ENCODE results near the gene DEPDC7. TPM values are rescaled to one million over a fixed set of nuclear protein-coding genes. Genes with fewer than 3 reads are reported as not detected.

The DEPDC7 gene
- total and polyA plus RNA-seq, 2 of the 8 experiments (the other 6 are each of a cell fraction or from before 2014, with no cell fraction given) = 3.1 to 7.6 TPM

DNA sequence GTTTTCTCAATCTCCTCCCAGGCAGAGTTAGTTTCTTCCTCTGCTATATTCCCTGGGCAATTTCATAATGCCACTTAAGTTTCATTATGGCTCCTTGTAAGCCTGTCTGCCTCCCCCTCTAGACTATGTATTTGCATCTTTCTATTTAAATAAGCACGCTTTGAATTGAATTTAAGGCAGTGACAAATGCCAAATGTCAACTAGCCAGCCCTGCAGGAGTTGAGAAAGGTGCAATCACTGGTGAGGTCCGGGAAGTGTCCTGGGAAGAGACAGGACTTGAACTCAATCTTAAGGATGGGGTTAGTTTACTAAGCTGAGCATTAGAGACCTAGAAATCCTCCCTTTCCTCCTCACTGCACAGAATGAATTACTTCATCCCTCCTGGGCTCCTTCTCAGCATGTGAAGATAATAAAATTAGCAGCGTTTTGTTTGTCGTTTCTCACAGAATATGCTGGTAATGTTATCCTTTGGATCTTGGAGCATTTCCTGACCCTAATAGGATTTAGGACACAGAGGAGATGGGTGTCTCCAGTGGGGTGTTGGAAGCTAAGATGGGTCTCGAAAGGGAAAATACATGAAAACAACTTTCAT is 25.3 kb downstream of the DEPDC7 start (continued):
- TF ChIP-seq HDAC2 (IDR thresholded peaks at IDR 0.05; ENCODE audit: borderline replicate concordance in 1 of 2, low read depth in 2 of 2, low read length in 2 of 2) (no peak), CHD1 (IDR thresholded peaks at IDR 0.05; ENCODE audit: low read depth, low read length) (no peak), RXRA (IDR thresholded peaks at IDR 0.05; ENCODE audit: insufficient read depth, low read depth, low read length) (no peak), MAFK (IDR thresholded peaks at IDR 0.05; ENCODE audit: low read depth, low read length) (no peak), JUND (IDR thresholded peaks at IDR 0.05; ENCODE audit: low read length) (no peak), EP300 (IDR thresholded peaks at IDR 0.05; ENCODE audit: borderline replicate concordance in 1 of 2, low read depth in 2 of 2, low read length in 2 of 2) (no peak), RBBP5 (IDR thresholded peaks at IDR 0.05; ENCODE audit: borderline replicate concordance, low read depth, low read length) (no peak)
- TF ChIP-seq, protein P1, sequence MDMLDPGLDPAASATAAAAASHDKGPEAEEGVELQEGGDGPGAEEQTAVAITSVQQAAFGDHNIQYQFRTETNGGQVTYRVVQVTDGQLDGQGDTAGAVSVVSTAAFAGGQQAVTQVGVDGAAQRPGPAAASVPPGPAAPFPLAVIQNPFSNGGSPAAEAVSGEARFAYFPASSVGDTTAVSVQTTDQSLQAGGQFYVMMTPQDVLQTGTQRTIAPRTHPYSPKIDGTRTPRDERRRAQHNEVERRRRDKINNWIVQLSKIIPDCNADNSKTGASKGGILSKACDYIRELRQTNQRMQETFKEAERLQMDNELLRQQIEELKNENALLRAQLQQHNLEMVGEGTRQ (IDR thresholded peaks at IDR 0.05; ENCODE audit: low read length) = no peak
- TF ChIP-seq, protein P2, sequence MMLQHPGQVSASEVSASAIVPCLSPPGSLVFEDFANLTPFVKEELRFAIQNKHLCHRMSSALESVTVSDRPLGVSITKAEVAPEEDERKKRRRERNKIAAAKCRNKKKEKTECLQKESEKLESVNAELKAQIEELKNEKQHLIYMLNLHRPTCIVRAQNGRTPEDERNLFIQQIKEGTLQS (IDR thresholded peaks at IDR 0.05; ENCODE audit: insufficient read depth, low read depth, low read length) = no peak

Data from H1 (cell line).